HepG2 (cell line): Measurements from ENCODE around the gene PP2D1. TPM values are rescaled to one million over a fixed set of nuclear protein-coding genes. Genes with fewer than 3 reads are reported as not detected.
A peak's percentile ranks its signal among the peaks of the same experiment; 100 is the strongest.

ENCODE experiments used
- ATAC-seq: fragments of 200-7000 bp; cut with Tn5 transposase; 3 replicates; pipeline ENCODE4 v1.9.1; 2020; ENCODE audit warnings: mild to moderate bottlenecking, moderate library complexity
- BruUV-seq: library from RNA; stranded (reverse); fragments of 400-500 nt; replicated peaks from 2 replicates; lab custom pipeline; 2021; lab: Mats Ljungman, UMichigan
- CTCF ChIA-PET: fragments of 300-600 bp; formaldehyde crosslinking; extraction: SDS; loops from one replicate; lab custom pipeline; 2021; ENCODE audit warnings: low total read pairs, inconsistent platforms, low intra/inter-chr PET ratio; lab: Yijun Ruan, JAX
- POLR2A ChIA-PET: fragments of 350-600 bp; sonication (Branson Sonifier 250); formaldehyde crosslinking; loops from one replicate; lab custom pipeline; 2020; ENCODE audit warnings: antibody characterized with exemption, inconsistent platforms; lab: Yijun Ruan, JAX
- DNase-seq: peaks from one replicate; pipeline ENCODE4 v3.0.0-alpha.2; 2015; ENCODE audit warnings: low spot score
- FAIRE-seq: peaks from 3 replicates; lab custom pipeline; 2011; peaks lifted over from hg19 to GRCh38; lab: Jason Lieb, UNC
- H2AFZ ChIP-seq: one replicate; pipeline ENCODE4 v1.6.1; 2011; ENCODE audit warnings: low read length, inconsistent platforms
- H3K27ac ChIP-seq: fragments of 300-600 bp; 3 replicates; pipeline ENCODE4 v1.8.0; 2011; ENCODE audit warnings: mixed run types, mild to moderate bottlenecking, mixed read lengths, low read length, inconsistent platforms; ENCODE audit not compliant: insufficient read depth; ENCODE audit errors: extremely low read length
- H3K27me3 ChIP-seq, 2 experiments: fragments of 200-600 bp in 1 of 2; 2 replicates in 1 of 2; 3 replicates in 1 of 2; pipeline versions ENCODE4 v1.6.0 to v1.8.0; 2011; ENCODE audit warnings: low read length in 2 of 2, mild to moderate bottlenecking in 2 of 2, moderate library complexity in 2 of 2, inconsistent platforms in 1 of 2; ENCODE audit not compliant: insufficient read depth in 2 of 2, control insufficient read depth in 1 of 2
- H3K36me3 ChIP-seq, 2 experiments: fragments of 200-600 bp in 1 of 2; replicated peaks in 1 of 2; 2 replicates in 1 of 2; 3 replicates in 1 of 2; pipeline versions ENCODE4 v1.5.1 to v1.8.0; 2011; ENCODE audit warnings: low read length in 2 of 2, inconsistent platforms in 1 of 2; ENCODE audit not compliant: insufficient read depth in 2 of 2, control insufficient read depth in 1 of 2
- H3K4me1 ChIP-seq: 2 replicates; pipeline ENCODE4 v1.5.1; 2012; ENCODE audit warnings: low read length, inconsistent platforms; ENCODE audit not compliant: insufficient read depth
- H3K4me2 ChIP-seq: 2 replicates; pipeline ENCODE4 v1.6.0; 2011; ENCODE audit warnings: low read depth, low read length, inconsistent platforms
- H3K4me3 ChIP-seq, 3 experiments: fragments of 200-600 bp in 1 of 3; sonication (generic), shearing (Covaris generic) in 1 of 3; replicated peaks in 1 of 3; 2 replicates each; pipeline ENCODE4 v1.5.1; 2011 to 2016; ENCODE audit warnings: low read length in 3 of 3, inconsistent platforms in 2 of 3, low read depth in 2 of 3, mild to moderate bottlenecking in 2 of 3, control low read depth in 1 of 3, mixed read lengths in 1 of 3; ENCODE audit not compliant: insufficient read depth in 1 of 3
- H3K79me2 ChIP-seq: one replicate; pipeline ENCODE4 v1.6.1; 2011; ENCODE audit warnings: low read length, inconsistent platforms; ENCODE audit not compliant: insufficient read depth
- H3K9ac ChIP-seq: 2 replicates; pipeline ENCODE4 v1.6.0; 2011; ENCODE audit warnings: mild to moderate bottlenecking, low read depth, low read length, inconsistent platforms; ENCODE audit not compliant: insufficient read depth
- H3K9me3 ChIP-seq: 2 replicates; pipeline ENCODE4 v1.5.1; 2012; ENCODE audit warnings: mild to moderate bottlenecking, low read length
- H4K20me1 ChIP-seq: 2 replicates; pipeline ENCODE4 v1.6.0; 2011; ENCODE audit warnings: inconsistent platforms, mild to moderate bottlenecking, low read length, moderate library complexity; ENCODE audit not compliant: insufficient read depth
- GFI1 ChIP-seq: sonication (generic); formaldehyde crosslinking; IDR thresholded peaks from 2 replicates; pipeline ENCODE4 v1.5.0; 2020; ENCODE audit warnings: missing genetic modification reagents, mild to moderate bottlenecking, borderline replicate concordance
- HIC2 ChIP-seq: sonication (generic); formaldehyde crosslinking; IDR thresholded peaks from 2 replicates; pipeline ENCODE4 v1.9.0; 2022; ENCODE audit warnings: low read depth, missing genetic modification reagents
- MYC ChIP-seq: sonication (generic); formaldehyde crosslinking; IDR thresholded peaks from 2 replicates; pipeline ENCODE4 v1.9.0; 2021; ENCODE audit warnings: missing genetic modification reagents, borderline replicate concordance
- MYNN ChIP-seq: sonication (generic); formaldehyde crosslinking; IDR thresholded peaks from 2 replicates; pipeline ENCODE4 v1.4.0; 2020; ENCODE audit warnings: mild to moderate bottlenecking, low read depth, missing genetic modification reagents
- TEAD3 ChIP-seq: optimal IDR thresholded peaks from 2 replicates; pipeline ENCODE3; 2016; ENCODE audit warnings: borderline replicate concordance
- ZNF891 ChIP-seq: sonication (generic); formaldehyde crosslinking; IDR thresholded peaks from 2 replicates; pipeline ENCODE4 v1.5.0; 2020; ENCODE audit warnings: mild to moderate bottlenecking, missing genetic modification reagents
- WGBS: methylation state at CpG from one replicate; pipeline ENCODE4 v1.1.6; 2017; ENCODE audit warnings: low lambda C conversion rate; 5-methylcytosine and 5-hydroxymethylcytosine counted together
- in situ Hi-C: cut with HindIII; loops from 2 replicates; pipeline ENCODE4 v1.10.0; 2017; ENCODE audit warnings: low pct_unique_long_range_greater_than_20kb; ENCODE audit not compliant: extremely low pct_ligation_motif_present
- intact Hi-C: fragments of 100-400 bp; cut with micrococcal nuclease; formaldehyde crosslinking; loops from one replicate; pipeline ENCODE4 v1.10.0; 2022; ENCODE audit not compliant: unreplicated experiment
- polyA plus RNA-seq, 8 experiments: library from polyadenylated mRNA; depleted of rRNA in 3 of 8; stranded (reverse) in 7 of 8; unstranded in 1 of 8; fragments of >200 nt; fragmentation: Illumina TruSeq in 4 of 8; extraction: Trizol in 4 of 8; gene quantifications; 2 replicates each; pipeline versions ENCODE4 v1.2.1 to v1.2.3, GENCODE V29; 2011 to 2016; ENCODE audit warnings: low read depth in 4 of 8, missing spikeins in 1 of 8, mixed read lengths in 1 of 8; ENCODE audit not compliant: insufficient read depth in 1 of 8
- total RNA-seq, 5 experiments: library from RNA; depleted of rRNA; stranded (reverse); fragments of >200 nt; fragmentation: Illumina TruSeq; extraction: Trizol; gene quantifications; 2 replicates each; pipeline ENCODE4 v1.2.3, GENCODE V29; 2016; ENCODE audit warnings: low read depth in 1 of 5
- TF ChIP-seq, protein P1 (sequence below), 2 experiments: sonication (generic) in 1 of 2; formaldehyde crosslinking in 1 of 2; IDR thresholded peaks; 2 replicates each; pipeline versions ENCODE4 v1.4.0 to v1.6.1; 2016 to 2020; ENCODE audit warnings: borderline replicate concordance in 1 of 2, low read depth in 1 of 2, mild to moderate bottlenecking in 1 of 2, missing genetic modification reagents in 1 of 2

Gene PP2D1
- total and polyA plus RNA-seq, 2 of the 13 experiments (the other 11 are each of a cell fraction or from before 2014, with no cell fraction given) = not detected

GRCh38 chr3:19938295-19938627 lies 73.8 kb downstream of the PP2D1 start (continued):
- TF ChIP-seq, protein P1, sequence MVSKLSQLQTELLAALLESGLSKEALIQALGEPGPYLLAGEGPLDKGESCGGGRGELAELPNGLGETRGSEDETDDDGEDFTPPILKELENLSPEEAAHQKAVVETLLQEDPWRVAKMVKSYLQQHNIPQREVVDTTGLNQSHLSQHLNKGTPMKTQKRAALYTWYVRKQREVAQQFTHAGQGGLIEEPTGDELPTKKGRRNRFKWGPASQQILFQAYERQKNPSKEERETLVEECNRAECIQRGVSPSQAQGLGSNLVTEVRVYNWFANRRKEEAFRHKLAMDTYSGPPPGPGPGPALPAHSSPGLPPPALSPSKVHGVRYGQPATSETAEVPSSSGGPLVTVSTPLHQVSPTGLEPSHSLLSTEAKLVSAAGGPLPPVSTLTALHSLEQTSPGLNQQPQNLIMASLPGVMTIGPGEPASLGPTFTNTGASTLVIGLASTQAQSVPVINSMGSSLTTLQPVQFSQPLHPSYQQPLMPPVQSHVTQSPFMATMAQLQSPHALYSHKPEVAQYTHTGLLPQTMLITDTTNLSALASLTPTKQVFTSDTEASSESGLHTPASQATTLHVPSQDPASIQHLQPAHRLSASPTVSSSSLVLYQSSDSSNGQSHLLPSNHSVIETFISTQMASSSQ (IDR thresholded peaks at IDR 0.05; ENCODE audit: low read depth) = no peak
- TF ChIP-seq, protein P1 (CRISPR knock-in tag; IDR thresholded peaks at IDR 0.05; ENCODE audit: borderline replicate concordance) = no peak
- no peak for TF ChIP-seq HIC2 (CRISPR knock-in tag)
- TF ChIP-seq MYNN (CRISPR knock-in tag) = no peak
- TF ChIP-seq ZNF891 (CRISPR knock-in tag) = no peak

DNA sequence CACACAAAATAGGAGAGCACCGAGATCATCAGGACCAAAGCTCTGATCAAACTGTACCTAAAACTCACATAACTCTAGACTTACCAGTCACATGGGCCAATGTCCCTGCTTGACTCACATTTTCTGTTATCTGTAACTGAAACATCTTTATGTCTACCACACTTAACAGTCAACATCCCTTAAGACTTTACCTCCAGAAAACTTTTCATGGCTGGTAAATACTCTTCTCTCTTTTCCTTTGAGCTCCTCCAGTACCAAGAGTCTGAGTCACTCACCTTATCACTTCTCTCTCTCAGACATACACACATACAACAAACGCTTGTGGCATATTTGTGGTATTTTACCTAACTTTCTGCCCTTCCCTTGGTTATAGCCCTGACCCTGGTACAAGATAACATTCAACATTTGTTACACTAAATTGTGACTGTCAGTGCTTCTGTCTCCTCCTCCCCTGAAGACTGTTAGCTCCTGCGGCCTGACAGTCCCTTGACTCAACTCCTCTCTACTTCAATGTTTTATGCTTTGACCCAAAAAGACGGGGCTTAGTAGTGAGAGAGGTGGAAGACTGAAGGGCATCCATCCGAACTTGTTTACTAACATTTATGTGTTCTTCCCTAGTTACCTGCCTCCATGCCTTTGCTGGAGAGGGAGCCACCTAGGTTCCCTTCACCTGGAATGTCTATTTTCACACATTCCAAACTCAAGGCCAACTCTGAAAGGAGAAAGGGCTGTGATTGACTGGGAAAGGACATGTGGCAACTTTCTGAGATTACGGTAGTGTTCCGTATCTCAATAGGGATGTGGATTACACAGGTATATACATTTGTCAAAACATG lies 74.4 kb downstream of the PP2D1 start:
- Histone ChIP-seq H3K4me3 (no peak overlapping the region), H3K27me3 (no peaks in the 10 kb centered on the region), H3K9me3 (no peaks in the 10 kb centered on the region), H2AFZ (no peak overlapping the region), H3K4me2 (no peak overlapping the region), H3K4me1 (peaks cover 26% of the 10 kb centered on the region), H3K27ac (no peak overlapping the region), H3K79me2 (no peaks in the 10 kb centered on the region), H4K20me1 (no peaks in the 10 kb centered on the region), H3K9ac (no peak overlapping the region), H3K36me3 (no peaks in the 10 kb centered on the region)
- FAIRE-seq (no peak), ATAC-seq (peak; percentile 60), DNase-seq (peak; percentile 40)
- 7% methylated on average over 7 of the region's 7 CpGs for WGBS
- POLR2A ChIA-PET = no interaction called here
- CTCF ChIA-PET = no interaction called here
- no TSS peak for BruUV-seq
- in situ Hi-C loops (no loop called here), intact Hi-C loops (loop anchor here (10.0 kb wide), 1 partner anchor 1743 kb away; no protein-coding TSS in a partner anchor)
- 0 out of 2 replicates have a peak, but pooled peaks have one; percentile 20 for TF ChIP-seq GFI1 (CRISPR knock-in tag)
- TF ChIP-seq MYC (CRISPR knock-in tag) = no peak
- peak; percentile 46 for TF ChIP-seq TEAD3 (CRISPR knock-in tag)
